H1 (cell line): ENCODE results near the gene TRAIP. TPM values are rescaled to one million over a fixed set of nuclear protein-coding genes. Genes with fewer than 3 reads are reported as not detected.

Source experiments
- CTCF ChIA-PET: fragments of 300-600 bp; sonication (Branson Sonifier 250); formaldehyde crosslinking; loops from one replicate; lab custom pipeline; 2021; ENCODE audit not compliant: partially characterized antibody; lab: Charles Lee
- POLR2A ChIA-PET: fragments of 300-600 bp; sonication (Branson Sonifier 250); formaldehyde crosslinking; loops from one replicate; lab custom pipeline; 2021; ENCODE audit warnings: inconsistent platforms; ENCODE audit not compliant: partially characterized antibody; lab: Charles Lee
- DNase-seq, 2 experiments: peaks; one replicate each; pipeline versions ENCODE4 v3.0.0 to v3.0.0-alpha.2; 2010 to 2022; ENCODE audit warnings: low spot score in 2 of 2, low read depth in 1 of 2, mixed read lengths in 1 of 2
- FAIRE-seq: peaks from 2 replicates; lab custom pipeline; 2011; peaks lifted over from hg19 to GRCh38; lab: Jason Lieb, UNC
- H2AFZ ChIP-seq: 2 replicates; pipeline ENCODE4 v1.8.1; 2012; ENCODE audit warnings: low read length, inconsistent platforms
- H2AK5ac ChIP-seq: 2 replicates; pipeline ENCODE4 v1.6.1; 2013; ENCODE audit warnings: low read depth, low read length
- H2BK120ac ChIP-seq: replicated peaks from 2 replicates; pipeline ENCODE3; 2013; ENCODE audit warnings: low read depth, low read length, inconsistent platforms
- H2BK12ac ChIP-seq: 2 replicates; pipeline ENCODE4 v1.6.1; 2013; ENCODE audit warnings: low read depth, low read length
- H2BK15ac ChIP-seq: 2 replicates; pipeline ENCODE4 v1.6.1; 2013; ENCODE audit warnings: low read length
- H2BK20ac ChIP-seq: 2 replicates; pipeline ENCODE4 v1.6.1; 2013; ENCODE audit warnings: low read length
- H2BK5ac ChIP-seq: 2 replicates; pipeline ENCODE4 v1.6.1; 2013; ENCODE audit warnings: low read depth, low read length
- H3K14ac ChIP-seq: 2 replicates; pipeline ENCODE4 v1.6.1; 2013; ENCODE audit warnings: inconsistent platforms; ENCODE audit not compliant: insufficient read length
- H3K18ac ChIP-seq: 2 replicates; pipeline ENCODE4 v1.6.1; 2013; ENCODE audit warnings: low read length; ENCODE audit errors: extremely low read depth
- H3K23ac ChIP-seq: 2 replicates; pipeline ENCODE4 v1.6.1; 2013; ENCODE audit warnings: inconsistent platforms; ENCODE audit not compliant: insufficient read length
- H3K23me2 ChIP-seq: 2 replicates; pipeline ENCODE4 v1.6.1; 2013; ENCODE audit warnings: low read depth, low read length
- H3K27ac ChIP-seq: 2 replicates; pipeline ENCODE4 v1.6.1; 2011; ENCODE audit warnings: low read depth, low read length, inconsistent platforms
- H3K27me3 ChIP-seq, 4 experiments: replicated peaks in 1 of 4; 1 replicate in 1 of 4; 2 replicates in 3 of 4; pipeline versions ENCODE4 v1.6.1 to v1.8.1; 2011 to 2013; ENCODE audit warnings: low read length in 3 of 4, mild to moderate bottlenecking in 3 of 4, inconsistent platforms in 2 of 4, mixed read lengths in 2 of 4, moderate library complexity in 1 of 4; ENCODE audit not compliant: control insufficient read depth in 3 of 4, insufficient read depth in 3 of 4; ENCODE audit errors: extremely low read depth in 1 of 4
- H3K36me3 ChIP-seq, 4 experiments: 2 replicates each; pipeline versions ENCODE4 v1.6.1 to v1.8.1; 2011 to 2013; ENCODE audit warnings: mild to moderate bottlenecking in 4 of 4, low read length in 3 of 4, moderate library complexity in 2 of 4, control low read depth in 1 of 4, inconsistent platforms in 1 of 4; ENCODE audit not compliant: insufficient read depth in 4 of 4, control insufficient read depth in 2 of 4
- H3K4ac ChIP-seq: replicated peaks from 2 replicates; pipeline ENCODE3; 2013; ENCODE audit warnings: low read length, low read depth, mixed read lengths, inconsistent platforms; ENCODE audit not compliant: insufficient read length
- H3K4me1 ChIP-seq, 4 experiments: replicated peaks in 1 of 4; 1 replicate in 1 of 4; 2 replicates in 3 of 4; pipeline versions ENCODE4 v1.6.1 to v1.8.1; 2011 to 2013; ENCODE audit warnings: low read length in 3 of 4, inconsistent platforms in 2 of 4, mixed read lengths in 1 of 4; ENCODE audit not compliant: insufficient read depth in 4 of 4, control insufficient read depth in 3 of 4
- H3K4me2 ChIP-seq, 2 experiments: 2 replicates each; pipeline versions ENCODE4 v1.6.1 to v1.8.1; 2011 to 2013; ENCODE audit warnings: low read depth in 2 of 2, low read length in 2 of 2, control low read depth in 1 of 2, inconsistent platforms in 1 of 2, mild to moderate bottlenecking in 1 of 2; ENCODE audit not compliant: insufficient read depth in 1 of 2
- H3K4me3 ChIP-seq, 4 experiments: fragments of 200-600, 300-600 bp in 1 of 4; sonication (generic), shearing (Covaris generic), sonication (Bioruptor Twin) in 1 of 4; 2 replicates each; pipeline versions ENCODE4 v1.5.1 to v1.8.1; 2011 to 2016; ENCODE audit warnings: low read length in 4 of 4, low read depth in 3 of 4, control low read depth in 2 of 4, inconsistent platforms in 2 of 4, mild to moderate bottlenecking in 2 of 4, mixed read lengths in 1 of 4, moderate library complexity in 1 of 4; ENCODE audit not compliant: insufficient read depth in 2 of 4; ENCODE audit errors: extremely low read depth in 1 of 4
- H3K56ac ChIP-seq: replicated peaks from 2 replicates; pipeline ENCODE3; 2013; ENCODE audit warnings: low read depth, mild to moderate bottlenecking, mixed read lengths, low read length, inconsistent platforms; ENCODE audit not compliant: insufficient read length
- H3K79me1 ChIP-seq: 2 replicates; pipeline ENCODE4 v1.6.1; 2013; ENCODE audit warnings: low read depth, low read length, control low read depth
- H3K79me2 ChIP-seq, 2 experiments: 2 replicates each; pipeline versions ENCODE4 v1.6.1 to v1.8.1; 2012 to 2013; ENCODE audit warnings: low read length in 2 of 2, mild to moderate bottlenecking in 2 of 2, inconsistent platforms in 1 of 2; ENCODE audit not compliant: insufficient read depth in 2 of 2, control insufficient read depth in 1 of 2
- H3K9ac ChIP-seq, 4 experiments: replicated peaks in 1 of 4; 1 replicate in 1 of 4; 2 replicates in 3 of 4; pipeline versions ENCODE4 v1.6.1 to v1.8.1; 2011 to 2013; ENCODE audit warnings: low read depth in 3 of 4, low read length in 3 of 4, control low read depth in 2 of 4, mild to moderate bottlenecking in 2 of 4, moderate library complexity in 2 of 4, inconsistent platforms in 1 of 4; ENCODE audit errors: extremely low read depth in 1 of 4
- H3K9me3 ChIP-seq, 2 experiments: 2 replicates each; pipeline versions ENCODE4 v1.6.1 to v1.8.1; 2012 to 2013; ENCODE audit warnings: mild to moderate bottlenecking in 2 of 2, moderate library complexity in 2 of 2, control low read depth in 1 of 2, inconsistent platforms in 1 of 2, low read depth in 1 of 2, low read length in 1 of 2, mixed read lengths in 1 of 2; ENCODE audit not compliant: insufficient read depth in 2 of 2
- H4K20me1 ChIP-seq, 2 experiments: replicated peaks in 1 of 2; 2 replicates each; pipeline versions ENCODE3 to v1.8.1; 2011 to 2013; ENCODE audit warnings: inconsistent platforms in 2 of 2, low read length in 2 of 2, mild to moderate bottlenecking in 1 of 2; ENCODE audit not compliant: insufficient read depth in 2 of 2, control insufficient read depth in 1 of 2
- H4K5ac ChIP-seq: 2 replicates; pipeline ENCODE4 v1.6.1; 2013; ENCODE audit warnings: low read length, low read depth, mixed read lengths, inconsistent platforms; ENCODE audit not compliant: insufficient read length
- H4K8ac ChIP-seq: 2 replicates; pipeline ENCODE4 v1.8.0; 2013; ENCODE audit warnings: mild to moderate bottlenecking, moderate library complexity, low read length, inconsistent platforms; ENCODE audit not compliant: insufficient read depth; ENCODE audit errors: extremely low read depth
- H4K91ac ChIP-seq: replicated peaks from 2 replicates; pipeline ENCODE3; 2013; ENCODE audit warnings: low read length, mixed read lengths, inconsistent platforms; ENCODE audit not compliant: insufficient read length
- ATF2 ChIP-seq: IDR thresholded peaks from 2 replicates; pipeline ENCODE4 v1.6.1; 2012; ENCODE audit warnings: low read length, inconsistent platforms
- CHD2 ChIP-seq: IDR thresholded peaks from 2 replicates; pipeline ENCODE4 v1.6.1; 2012; ENCODE audit warnings: low read length, improper control_type of control experiment
- E2F6 ChIP-seq: IDR thresholded peaks from 2 replicates; pipeline ENCODE4 v1.6.1; 2012; ENCODE audit warnings: inconsistent platforms
- JUN ChIP-seq: IDR thresholded peaks from 2 replicates; pipeline ENCODE4 v1.6.1; 2011; ENCODE audit warnings: low read depth, mild to moderate bottlenecking, improper control_type of control experiment, low read length
- MAFK ChIP-seq: IDR thresholded peaks from 2 replicates; pipeline ENCODE4 v1.6.1; 2012; ENCODE audit warnings: low read depth, mild to moderate bottlenecking, improper control_type of control experiment, low read length
- SP4 ChIP-seq: IDR thresholded peaks from 2 replicates; pipeline ENCODE4 v1.6.1; 2012; ENCODE audit warnings: low read length, inconsistent platforms
- SRF ChIP-seq: IDR thresholded peaks from 2 replicates; pipeline ENCODE4 v1.6.1; 2011; ENCODE audit warnings: mild to moderate bottlenecking, low read depth, low read length, moderate library complexity
- TBP ChIP-seq: IDR thresholded peaks from 2 replicates; pipeline ENCODE4 v1.6.1; 2011; ENCODE audit warnings: low read depth, low read length, improper control_type of control experiment
- ZNF274 ChIP-seq: IDR thresholded peaks from 2 replicates; pipeline ENCODE4 v1.7.0; 2012; ENCODE audit warnings: low read length, borderline replicate concordance; ENCODE audit errors: extremely low read depth
- WGBS, 2 experiments: shearing (Covaris generic) in 1 of 2; methylation state at CpG; one replicate each; pipeline versions ENCODE4 v1.1.6 to v1.1.7; 2013 to 2015; ENCODE audit warnings: low lambda C conversion rate in 2 of 2, mixed read lengths in 2 of 2, inconsistent platforms in 1 of 2, low coverage in 1 of 2, missing lambda C conversion rate in 1 of 2; ENCODE audit not compliant: insufficient replicate concordance in 2 of 2, insufficient coverage in 1 of 2, insufficient read length in 1 of 2; ENCODE audit errors: extremely low coverage in 1 of 2, missing lambda C conversion rate in 1 of 2; 5-methylcytosine and 5-hydroxymethylcytosine counted together
- polyA plus RNA-seq, 7 experiments: library from polyadenylated mRNA; depleted of rRNA in 3 of 7; stranded (reverse) in 5 of 7; unstranded in 2 of 7; fragments of >200 nt in 5 of 7; fragments of 200-250 nt in 2 of 7; gene quantifications; 1 replicate in 5 of 7; 2 replicates in 1 of 7; 4 replicates in 1 of 7; pipeline versions ENCODE4 v1.2.1 to v1.2.3, GENCODE V29; 2011 to 2013; ENCODE audit warnings: missing spikeins in 2 of 7, mixed read lengths in 2 of 7
- total RNA-seq: library from RNA; stranded (reverse); fragmentation: NEBNext Ultra II Directional; extraction: Animal tissue kit (Norgen Biotek cat#: 25700); gene quantifications from 2 replicates; pipeline ENCODE4 v1.2.1, GENCODE V29; 2021

The TRAIP gene
- total and polyA plus RNA-seq, 2 of the 8 experiments (the other 6 are each of a cell fraction or from before 2014, with no cell fraction given): 27.7 to 28.1 TPM

DNA sequence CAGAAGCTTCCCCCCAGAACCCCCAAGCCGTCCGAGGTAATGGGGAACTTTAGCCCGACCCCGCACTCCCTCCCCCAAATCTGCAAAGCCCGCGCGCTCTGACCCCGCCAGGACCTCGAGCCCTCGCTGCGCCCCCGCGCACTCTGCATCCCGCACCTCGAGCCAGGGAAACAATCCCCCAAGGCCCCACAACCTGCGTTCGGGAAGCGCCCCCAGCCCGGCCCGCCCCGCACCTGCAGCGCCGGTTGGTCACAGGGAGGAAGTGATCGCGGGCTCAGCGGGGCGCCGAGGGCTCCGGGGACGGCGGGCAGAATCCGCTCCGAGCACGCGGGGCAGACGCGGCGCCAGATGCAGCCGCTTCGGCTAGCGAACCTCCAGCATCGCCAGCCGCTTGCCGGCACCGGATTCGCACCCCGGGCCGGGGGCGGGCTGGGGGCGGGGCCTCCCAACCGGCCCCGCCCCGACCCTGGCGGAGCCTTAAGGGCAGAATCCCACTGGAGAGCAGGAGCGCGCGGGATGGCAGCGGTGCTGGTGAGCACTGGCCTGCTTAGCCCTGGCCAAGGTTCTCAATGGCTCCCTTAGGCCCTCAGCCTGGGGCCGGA, 13.3 kb upstream of the TRAIP start, which contains the start of gene CAMKV:
TSS of gene CAMKV (minus strand) at position 382 of the 602 bp plus-strand sequence. CDS start 7,518 bp downstream, outside the sequence.
- no peak within 1 kb of the TSS for H3K14ac ChIP-seq
- H2BK12ac ChIP-seq: peak within 1 kb of the TSS; percentile 22; the same call in 1 of the 2 replicates
- peak within 1 kb of the TSS; percentile 94 for H3K4me2 ChIP-seq
- peaks cover 11 to 41% (median 30%) of the 10 kb centered on the region in 4 experiments for H3K4me1 ChIP-seq
- H3K36me3 ChIP-seq: no peaks in the 10 kb centered on the region
- peaks cover 13% of the 10 kb centered on the region; the same call in 1 of the 2 replicates for H3K23me2 ChIP-seq
- H3K9me3 ChIP-seq: no peaks in the 10 kb centered on the region
- no peak within 1 kb of the TSS; the same call in 1 of the 2 replicates for H2AK5ac ChIP-seq
- ChIA-PET CTCF (interaction anchor here (0.6 to 11.7 kb wide), 8 partner anchors 11 to 134 kb away, joined by 3 to 89 read pairs (median 19); partner anchors contain the start of gene TRAIP), POLR2A (interaction anchor here (0.8 to 14.0 kb wide), 8 partner anchors 11 to 83 kb away, joined by 3 to 149 read pairs (median 5); partner anchors contain the start of genes IP6K1, MST1R and TRAIP)
- H3K27me3 ChIP-seq: peaks cover 0 to 5% (median 3%) of the 10 kb centered on the region in 4 experiments; a peak in 2 of 7 replicates
- H4K20me1 ChIP-seq: peaks cover 8 to 15% of the 10 kb centered on the region in 2 experiments
- H3K18ac ChIP-seq: peak within 1 kb of the TSS; percentile 34; the same call in 1 of the 2 replicates
- DNase-seq: peak in 1 of 2 experiments; percentile 84
- no peak within 1 kb of the TSS for H3K23ac ChIP-seq
- H2BK15ac ChIP-seq: peak within 1 kb of the TSS; percentile 81; the same call in 1 of the 2 replicates
- FAIRE-seq: no peak
- H2AFZ ChIP-seq: peak within 1 kb of the TSS; percentile 94; the same call in 1 of the 2 replicates
- H2BK120ac ChIP-seq: no peak within 1 kb of the TSS
- H2BK20ac ChIP-seq: peak within 1 kb of the TSS; percentile 23; the same call in 1 of the 2 replicates
- H3K27ac ChIP-seq: no peak within 1 kb of the TSS; the same call in 1 of the 2 replicates
- peak within 1 kb of the TSS; percentile 95; the same call in 1 of the 2 replicates for H2BK5ac ChIP-seq
- H3K56ac ChIP-seq: peak within 1 kb of the TSS; percentile 75
- peak within 1 kb of the TSS; percentile 83 for H4K8ac ChIP-seq
- WGBS, 2 experiments: 3% methylated on average over 31 of the region's 59 CpGs; no CpG with 5 or more reads in 1 of the 2 experiments
- H4K91ac ChIP-seq: peak within 1 kb of the TSS; percentile 98
- peaks cover 22% of the 10 kb centered on the region for H3K79me1 ChIP-seq
- H3K4me3 ChIP-seq: peak within 1 kb of the TSS; percentile 64 to 74 (median 68)
- H3K4ac ChIP-seq: peak within 1 kb of the TSS; percentile 95
- H3K79me2 ChIP-seq: peaks cover 3 to 42% of the 10 kb centered on the region in 2 experiments; a peak in 3 of 4 replicates
- peak within 1 kb of the TSS; percentile 57 for H4K5ac ChIP-seq
- peak within 1 kb of the TSS in 3 of 4 experiments; percentile 36 to 63 (median 50); a peak in 6 of 7 replicates for H3K9ac ChIP-seq
- peak; percentile 79 for TF ChIP-seq E2F6
- TF ChIP-seq SP4: no peak
- TF ChIP-seq JUN: no peak
- TF ChIP-seq TBP: no peak
- no peak for TF ChIP-seq CHD2
- no peak for TF ChIP-seq ZNF274
- no peak for TF ChIP-seq SRF
- TF ChIP-seq MAFK: no peak
- no peak for TF ChIP-seq ATF2
